ENCODE data around the gene DMRT1.

Gene DMRT1

DNA sequence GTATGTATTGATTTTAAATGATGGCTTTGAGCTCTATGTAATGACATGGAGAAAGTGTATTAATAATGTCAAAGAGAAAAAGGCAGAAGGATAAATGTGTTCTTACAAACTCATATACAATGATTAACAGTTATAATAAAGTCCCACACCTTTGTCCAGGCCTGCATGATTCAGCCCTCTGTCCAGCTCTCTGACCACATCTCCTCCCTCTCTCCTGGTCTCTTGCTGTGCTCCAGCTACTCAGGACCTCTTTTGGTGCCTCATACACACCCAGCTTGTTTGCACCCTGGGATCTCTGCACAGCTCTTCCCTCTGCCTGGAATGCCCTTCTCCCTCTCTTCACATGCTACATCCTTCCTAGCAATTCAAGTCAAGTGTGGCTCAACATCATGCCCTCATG is 37.5 kb upstream of the DMRT1 start:
- in situ Hi-C loops (cut with MboI; ENCODE audit: low pct_unique_long_range_greater_than_20kb, low sequenced_read_pairs, unreplicated experiment): no loop called here
- DNase-seq (ENCODE audit: low spot score): no peak
- TF ChIP-seq, protein P1, sequence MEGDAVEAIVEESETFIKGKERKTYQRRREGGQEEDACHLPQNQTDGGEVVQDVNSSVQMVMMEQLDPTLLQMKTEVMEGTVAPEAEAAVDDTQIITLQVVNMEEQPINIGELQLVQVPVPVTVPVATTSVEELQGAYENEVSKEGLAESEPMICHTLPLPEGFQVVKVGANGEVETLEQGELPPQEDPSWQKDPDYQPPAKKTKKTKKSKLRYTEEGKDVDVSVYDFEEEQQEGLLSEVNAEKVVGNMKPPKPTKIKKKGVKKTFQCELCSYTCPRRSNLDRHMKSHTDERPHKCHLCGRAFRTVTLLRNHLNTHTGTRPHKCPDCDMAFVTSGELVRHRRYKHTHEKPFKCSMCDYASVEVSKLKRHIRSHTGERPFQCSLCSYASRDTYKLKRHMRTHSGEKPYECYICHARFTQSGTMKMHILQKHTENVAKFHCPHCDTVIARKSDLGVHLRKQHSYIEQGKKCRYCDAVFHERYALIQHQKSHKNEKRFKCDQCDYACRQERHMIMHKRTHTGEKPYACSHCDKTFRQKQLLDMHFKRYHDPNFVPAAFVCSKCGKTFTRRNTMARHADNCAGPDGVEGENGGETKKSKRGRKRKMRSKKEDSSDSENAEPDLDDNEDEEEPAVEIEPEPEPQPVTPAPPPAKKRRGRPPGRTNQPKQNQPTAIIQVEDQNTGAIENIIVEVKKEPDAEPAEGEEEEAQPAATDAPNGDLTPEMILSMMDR (IDR thresholded peaks at IDR 0.05; ENCODE audit: extremely low read depth, insufficient read depth, missing control alignments): no peak

DNA sequence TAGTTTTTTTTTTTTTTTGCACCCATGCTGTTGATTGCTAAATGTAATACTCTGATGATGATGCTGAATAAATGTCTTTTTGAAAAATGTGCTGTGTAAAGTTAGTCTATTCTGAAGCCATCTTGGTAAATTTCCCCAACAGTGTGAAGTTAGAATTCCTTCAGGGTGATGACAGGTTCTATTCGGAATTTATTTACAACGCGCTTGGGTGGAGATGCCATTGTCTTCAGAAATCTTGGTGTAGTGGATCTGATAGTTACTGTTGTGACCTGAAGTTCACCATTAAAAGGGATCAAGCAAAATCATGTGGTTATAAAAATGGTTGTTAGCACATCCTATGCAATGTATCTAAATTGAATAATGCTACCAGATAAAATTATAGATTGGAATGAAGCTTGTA is 36.3 kb upstream of the DMRT1 start:
- no peak for DNase-seq (ENCODE audit: low spot score)
- TF ChIP-seq, protein P1 (IDR thresholded peaks at IDR 0.05; ENCODE audit: extremely low read depth, insufficient read depth, missing control alignments): no peak
- in situ Hi-C loops (cut with MboI; ENCODE audit: low pct_unique_long_range_greater_than_20kb, low sequenced_read_pairs, unreplicated experiment): no loop called here

DNA sequence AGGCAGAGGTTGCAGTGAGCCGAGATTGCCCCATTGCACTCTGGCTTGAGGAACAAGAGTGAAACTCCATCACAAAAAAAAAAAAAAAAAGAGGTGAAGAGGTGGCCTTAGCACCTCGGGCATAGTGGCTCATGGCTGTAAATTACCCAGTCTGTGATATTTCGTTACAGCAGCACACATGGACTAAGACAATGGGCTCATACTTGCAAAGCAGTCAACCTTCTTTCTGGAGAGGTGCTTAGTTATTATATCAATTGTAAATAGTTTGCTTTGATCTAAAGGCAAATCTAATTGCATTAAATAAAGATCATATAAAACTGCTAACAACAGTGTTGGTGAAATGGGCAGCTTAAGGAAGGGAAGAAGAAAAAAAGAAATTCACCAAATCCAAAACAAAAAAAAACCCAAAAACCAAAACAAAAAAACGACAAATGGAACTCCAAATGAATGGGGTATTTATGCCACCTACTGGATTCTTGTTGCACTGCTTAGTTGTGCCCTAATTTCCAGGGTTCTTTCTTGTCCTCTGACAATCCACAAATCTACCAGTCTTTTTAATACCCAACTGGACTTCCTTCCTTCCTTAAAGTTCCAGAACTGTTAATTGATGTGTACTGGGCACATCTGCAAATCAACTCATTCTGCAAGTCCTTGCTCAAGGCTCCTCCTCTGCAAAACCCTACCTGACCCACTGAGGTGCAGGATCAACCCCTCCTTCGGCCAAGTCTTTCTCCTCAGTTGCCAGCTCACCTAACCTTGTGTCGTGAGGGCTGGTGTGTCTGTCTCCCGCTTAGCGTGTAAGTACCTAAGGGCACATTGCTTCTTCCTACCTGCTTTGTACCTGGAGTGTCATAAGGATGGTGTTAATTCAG is 35.0 kb upstream of the DMRT1 start:
- TF ChIP-seq, protein P1 (IDR thresholded peaks at IDR 0.05; ENCODE audit: extremely low read depth, insufficient read depth, missing control alignments): peak; percentile 63
- peak; percentile 62 for DNase-seq (ENCODE audit: low spot score)
- in situ Hi-C loops (cut with MboI; ENCODE audit: low pct_unique_long_range_greater_than_20kb, low sequenced_read_pairs, unreplicated experiment): no loop called here

DNA sequence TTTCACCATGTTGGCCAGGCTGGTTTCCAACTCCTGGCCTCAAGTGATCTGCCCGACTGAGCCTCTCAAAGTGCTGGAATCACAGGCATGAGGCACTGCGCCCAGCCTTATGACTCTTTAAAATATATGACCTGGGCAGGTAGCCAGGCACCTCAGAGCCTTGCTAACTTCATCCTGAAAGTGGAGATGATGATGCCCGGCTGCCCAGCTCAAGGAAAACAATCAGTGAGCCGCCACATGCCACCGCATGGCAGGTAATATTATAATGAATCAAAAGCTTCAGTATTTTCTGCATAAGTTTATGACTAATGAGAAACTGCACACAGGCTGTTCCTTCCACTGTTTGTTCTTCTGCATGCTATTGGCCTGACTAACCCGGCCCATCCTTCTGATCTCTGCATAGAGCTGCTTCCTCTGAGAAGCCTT is 30.4 kb upstream of the DMRT1 start:
- in situ Hi-C loops (cut with MboI; ENCODE audit: low pct_unique_long_range_greater_than_20kb, low sequenced_read_pairs, unreplicated experiment): no loop called here
- no peak for DNase-seq (ENCODE audit: low spot score)
- TF ChIP-seq, protein P1 (IDR thresholded peaks at IDR 0.05; ENCODE audit: extremely low read depth, insufficient read depth, missing control alignments): no peak

DNA sequence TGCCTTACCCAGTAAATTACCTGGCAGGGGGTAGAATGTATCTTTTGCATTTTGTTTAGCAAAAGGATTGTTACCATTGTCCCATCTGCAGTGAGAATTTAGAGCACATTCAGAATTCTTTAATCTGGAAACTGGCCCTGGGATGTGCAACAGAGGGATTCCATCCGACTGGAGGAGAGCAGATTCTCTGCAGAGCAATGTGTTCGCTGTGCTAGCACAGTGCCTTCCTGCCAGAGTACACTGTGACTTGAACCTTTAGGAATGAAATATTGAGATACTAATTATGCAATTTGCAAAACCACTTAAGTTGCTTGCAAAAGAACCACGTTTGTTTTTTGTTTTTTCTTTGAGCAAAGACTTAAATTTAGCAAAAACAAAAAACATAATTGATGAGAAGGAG is 22.5 kb upstream of the DMRT1 start:
- no peak for DNase-seq (ENCODE audit: low spot score)
- TF ChIP-seq, protein P1 (IDR thresholded peaks at IDR 0.05; ENCODE audit: extremely low read depth, insufficient read depth, missing control alignments): no peak
- in situ Hi-C loops (cut with MboI; ENCODE audit: low pct_unique_long_range_greater_than_20kb, low sequenced_read_pairs, unreplicated experiment): no loop called here

DNA sequence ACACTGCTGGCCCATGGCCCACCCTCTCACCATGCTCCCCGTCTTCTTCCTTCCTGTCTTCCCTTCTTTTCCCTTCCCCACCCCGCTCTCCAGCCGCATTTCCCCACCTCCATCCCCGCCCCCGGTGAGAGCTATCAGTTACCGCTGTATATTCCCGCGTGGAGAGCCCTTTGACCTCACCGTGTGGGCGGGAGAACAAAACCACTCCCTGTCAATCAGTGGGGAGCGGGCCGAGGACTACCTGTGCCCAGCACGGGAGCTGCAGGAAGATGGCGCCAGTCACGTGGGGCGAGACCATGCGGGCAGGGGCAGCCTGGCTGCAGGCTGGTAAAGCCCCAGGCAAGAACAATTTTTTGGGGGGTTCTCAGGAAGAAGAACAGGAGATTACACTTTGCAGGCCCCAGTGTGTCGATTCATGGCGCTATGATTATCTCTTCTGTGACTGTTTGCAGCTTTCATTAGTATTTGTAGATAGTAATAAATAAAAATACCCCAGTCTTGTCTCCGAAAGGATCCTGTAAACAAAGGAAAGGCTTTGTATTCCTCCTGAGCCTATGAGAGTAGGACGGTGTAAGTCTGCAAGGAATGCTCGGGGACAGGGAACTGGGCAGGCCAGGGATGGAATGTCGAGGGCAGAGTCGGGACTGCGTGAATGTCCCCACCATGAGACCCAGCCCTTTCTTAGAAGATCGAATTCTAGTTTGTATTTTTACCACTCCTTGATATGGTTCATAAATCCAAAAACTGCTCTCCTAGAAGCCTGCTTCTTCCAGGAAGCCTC is 14.8 kb upstream of the DMRT1 start:
- TF ChIP-seq, protein P1 (IDR thresholded peaks at IDR 0.05; ENCODE audit: extremely low read depth, insufficient read depth, missing control alignments): no peak
- in situ Hi-C loops (cut with MboI; ENCODE audit: low pct_unique_long_range_greater_than_20kb, low sequenced_read_pairs, unreplicated experiment): no loop called here
- DNase-seq (ENCODE audit: low spot score): no peak
